Stimulated activated CD4-positive, alpha-beta T cell treated with anti-CD3 and anti-CD28 coated beads, Interleukin-15, amount 100 ng/mL, for 24 hours (primary cell): ENCODE data around the gene VPREB3.

Experiments
- DNase-seq: peaks from one replicate; pipeline ENCODE4 v3.0.0-alpha.2; 2020

VPREB3 gene

GRCh38 chr22:23722724-23723123, 31.5 kb downstream of the VPREB3 start:
- DNase-seq, result no peak

- no peak for DNase-seq
Observed at GRCh38 chr22:23722160-23722559, 32.1 kb downstream of the VPREB3 start.

GRCh38 chr22:23720855-23721254, 33.4 kb downstream of the VPREB3 start:
- DNase-seq, result no peak

GRCh38 chr22:23718371-23719165, 35.7 kb downstream of the VPREB3 start:
- DNase-seq, result no peak

- DNase-seq, result peak; percentile 89
Observed at GRCh38 chr22:23716811-23717801, 37.1 kb downstream of the VPREB3 start.

GRCh38 chr22:23715806-23716375, 38.3 kb downstream of the VPREB3 start:
- no peak for DNase-seq

- no peak for DNase-seq
Observed at GRCh38 chr22:23714596-23715578, 39.3 kb downstream of the VPREB3 start.

GRCh38 chr22:23713696-23714595, 40.3 kb downstream of the VPREB3 start:
- no peak for DNase-seq

- no peak for DNase-seq
Observed at GRCh38 chr22:23712256-23712655, 42.0 kb downstream of the VPREB3 start.

GRCh38 chr22:23709107-23709506, 45.1 kb downstream of the VPREB3 start:
- no peak for DNase-seq

- DNase-seq, result no peak
Observed at GRCh38 chr22:23708270-23708669, 46.0 kb downstream of the VPREB3 start.

GRCh38 chr22:23705358-23705757, 48.9 kb downstream of the VPREB3 start:
- DNase-seq, result peak; percentile 50

GRCh38 chr22:23704829-23705228, 49.4 kb downstream of the VPREB3 start:
- no peak for DNase-seq

GRCh38 chr22:23704062-23704461, 50.2 kb downstream of the VPREB3 start:
- no peak for DNase-seq
